Kidney (tissue), 14 donors: ENCODE results near the gene TUFM. TPM values are rescaled to one million over a fixed set of nuclear protein-coding genes. Genes with fewer than 3 reads are reported as not detected.
"Not testable (repeated sequence)": the region's sequence is repeated elsewhere in the genome, so short reads cannot be mapped to it uniquely, and the experiment has no call there.

ENCODE experiments used
- DNase-seq, 5 donors: peaks; one replicate each; pipeline ENCODE4 v3.0.0-alpha.2; 2013 to 2020
- FAIRE-seq: peaks from 2 replicates; lab custom pipeline; 2012; peaks lifted over from hg19 to GRCh38; lab: Jason Lieb, UNC
- H3K27ac ChIP-seq, 2 donors: one replicate each; pipeline ENCODE4 v1.7.0; 2013; ENCODE audit warnings: low read depth in 2 of 2, low read length in 2 of 2, inconsistent platforms in 1 of 2
- H3K27me3 ChIP-seq: one replicate; pipeline ENCODE4 v1.7.1; 2013; ENCODE audit warnings: low read length, inconsistent platforms; ENCODE audit not compliant: control insufficient read depth, insufficient read depth
- H3K36me3 ChIP-seq, 3 donors: one replicate each; pipeline versions ENCODE4 v1.7.0 to v1.7.1; 2013; ENCODE audit warnings: low read length in 3 of 3, control low read depth in 1 of 3, inconsistent platforms in 1 of 3; ENCODE audit not compliant: insufficient read depth in 3 of 3, control insufficient read depth in 2 of 3
- H3K4me1 ChIP-seq, 3 donors: one replicate each; pipeline versions ENCODE4 v1.7.0 to v1.7.1; 2013; ENCODE audit warnings: low read length in 3 of 3, inconsistent platforms in 1 of 3, low read depth in 1 of 3; ENCODE audit not compliant: control insufficient read depth in 2 of 3, insufficient read depth in 2 of 3
- H3K4me3 ChIP-seq, 3 donors: one replicate each; pipeline versions ENCODE4 v1.7.0 to v1.8.1; 2013; ENCODE audit warnings: low read length in 3 of 3, control low read depth in 1 of 3, inconsistent platforms in 1 of 3
- H3K9ac ChIP-seq, 3 donors: one replicate each; pipeline versions ENCODE4 v1.7.0 to v1.7.1; 2013; ENCODE audit warnings: low read length in 3 of 3, control low read depth in 1 of 3, inconsistent platforms in 1 of 3
- H3K9me3 ChIP-seq, 3 donors: one replicate each; pipeline versions ENCODE4 v1.7.0 to v1.7.1; 2013; ENCODE audit warnings: low read length in 3 of 3, control low read depth in 1 of 3, inconsistent platforms in 1 of 3; ENCODE audit not compliant: control insufficient read depth in 2 of 3, insufficient read depth in 1 of 3
- CTCF ChIP-seq: IDR thresholded peaks from 3 replicates; pipeline ENCODE4 v1.5.1; 2012; ENCODE audit warnings: mild to moderate bottlenecking, moderate library complexity, borderline replicate concordance; ENCODE audit not compliant: insufficient read depth; ENCODE audit errors: extremely low read depth
- intact Hi-C: fragments of 100-400 bp; cut with DNase I; formaldehyde crosslinking; loops from one replicate; pipeline ENCODE4 v1.11.1; 2022
- polyA plus RNA-seq: library from polyadenylated mRNA; stranded (reverse); fragments of 350-450 nt; fragmentation: Illumina TruSeq; extraction: RNeasy Lipid Tissue Mini Kit (QIAGEN cat#74804); gene quantifications from one replicate; pipeline ENCODE4 v1.2.3, GENCODE V29; 2014; ENCODE audit warnings: low read depth, low replicate concordance; ENCODE audit not compliant: insufficient read depth
- total RNA-seq: library from RNA; stranded (reverse); fragmentation: NEBNext Ultra II Directional; extraction: Animal tissue kit (Norgen Biotek cat#: 25700); gene quantifications from one replicate; pipeline ENCODE4 v1.2.1, GENCODE V29; 2021
- donor health status: control.
- donor health status: control.
- donor health status: control.
- donor health status: control.
- donor health status: control.
- donor health status: DM: yes; HTN: yes; CAD: no.
- donor health status: Normal renal cell carcinoma (clear cell type).

Gene TUFM
- total and polyA plus RNA-seq, 2 donors from 2014 or later, result 146 to 443 TPM

DNA sequence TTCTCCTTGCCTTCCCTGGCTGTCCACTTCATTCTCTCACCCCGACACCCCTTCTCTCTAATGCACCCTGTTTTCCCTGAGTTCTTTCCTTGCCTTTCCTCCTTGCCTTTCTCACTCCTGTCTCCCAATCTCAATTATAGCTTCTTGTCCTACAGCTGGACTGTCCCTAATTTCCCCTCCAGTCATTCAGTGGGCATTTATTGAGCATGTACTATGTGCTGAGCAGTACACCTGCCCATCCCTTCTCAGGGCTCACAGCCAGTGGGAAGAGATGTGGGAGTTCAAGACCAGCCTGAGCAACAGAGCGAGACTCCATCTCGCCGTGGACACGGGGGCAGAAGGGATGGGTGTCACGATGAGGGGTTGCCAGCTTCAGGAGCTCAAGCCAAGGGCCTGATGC is 37.9 kb upstream of the TUFM start:
- Histone ChIP-seq H3K9me3 (no peaks in the 10 kb centered on the region), H3K9ac (no peak overlapping the region), H3K4me3 (no peak overlapping the region), H3K27ac (no peak overlapping the region), H3K36me3 (no peaks in the 10 kb centered on the region), H3K27me3 (no peaks in the 10 kb centered on the region), H3K4me1 (peaks cover 0 to 11% (median 3%) of the 10 kb centered on the region in 3 donors)
- intact Hi-C loops, result loop anchor here (10.0 kb wide), 1 partner anchor 61 kb away; no protein-coding TSS in a partner anchor
- DNase-seq (no peak), FAIRE-seq (no peak)
- TF ChIP-seq CTCF, result no peak

- no peaks in the 10 kb centered on the region for H3K27me3 ChIP-seq
- intact Hi-C loops, result loop anchor here (10.0 kb wide), 1 partner anchor 61 kb away; no protein-coding TSS in a partner anchor
- H3K36me3 ChIP-seq, result no peaks in the 10 kb centered on the region
- no peak overlapping the region for H3K9ac ChIP-seq
- DNase-seq (peak in 1 of 5 donors; percentile 42), FAIRE-seq (no peak)
- no peak for TF ChIP-seq CTCF
- H3K4me3 ChIP-seq, result no peak overlapping the region
- no peaks in the 10 kb centered on the region for H3K9me3 ChIP-seq
- H3K4me1 ChIP-seq, result peaks cover 0 to 11% (median 3%) of the 10 kb centered on the region in 3 donors
- no peak overlapping the region for H3K27ac ChIP-seq
Observed at GRCh38 chr16:28883221-28883996, 37.3 kb upstream of the TUFM start.

- DNase-seq (peak in 4 of 5 donors; percentile 85 to 90 (median 88)), FAIRE-seq (no peak)
- Histone ChIP-seq H3K4me3 (no peak overlapping the region), H3K27ac (no peak overlapping the region), H3K36me3 (no peaks in the 10 kb centered on the region), H3K9me3 (no peaks in the 10 kb centered on the region), H3K4me1 (peaks cover 0 to 11% (median 3%) of the 10 kb centered on the region in 3 donors), H3K9ac (no peak overlapping the region), H3K27me3 (no peaks in the 10 kb centered on the region)
- TF ChIP-seq CTCF, result no peak
- intact Hi-C loops, result loop anchor here (10.0 kb wide), 1 partner anchor 62 kb away; no protein-coding TSS in a partner anchor
Observed at GRCh38 chr16:28882551-28883160, 36.5 kb upstream of the TUFM start.

DNA sequence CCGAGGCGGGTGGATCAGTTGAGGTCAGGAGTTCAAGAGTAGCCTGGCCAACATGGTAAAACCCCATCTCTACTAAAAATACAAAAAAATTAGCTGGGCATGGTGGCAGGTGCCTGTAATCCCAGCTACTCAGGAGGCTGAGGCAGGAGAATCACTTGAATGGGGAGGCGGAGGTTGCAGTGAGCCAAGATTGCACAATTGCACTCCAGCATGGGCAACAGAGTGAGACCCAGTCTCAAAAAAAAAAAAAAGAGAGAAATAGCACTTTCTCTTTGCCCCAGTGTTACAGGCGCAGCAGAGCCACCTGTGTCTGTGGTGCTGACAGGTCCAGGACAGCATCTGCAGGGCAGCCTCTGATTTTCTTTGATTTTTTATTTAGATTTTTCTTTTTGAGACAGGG is 35.4 kb upstream of the TUFM start:
- not testable (repeated sequence) for H3K4me3 ChIP-seq, H3K27me3 ChIP-seq, FAIRE-seq, H3K9me3 ChIP-seq, H3K27ac ChIP-seq, H3K36me3 ChIP-seq, DNase-seq, H3K9ac ChIP-seq
- intact Hi-C loops, result loop anchor here (10.0 kb wide), 1 partner anchor 63 kb away; no protein-coding TSS in a partner anchor
- H3K4me1 ChIP-seq, result peaks cover 0 to 11% (median 3%) of the 10 kb centered on the region in 3 donors
